Neural crest cell (in vitro differentiated cells): ENCODE data around the gene RPS27L. TPM values are rescaled to one million over a fixed set of nuclear protein-coding genes. Genes with fewer than 3 reads are reported as not detected.
"Not testable (repeated sequence)": the region's sequence is repeated elsewhere in the genome, so short reads cannot be mapped to it uniquely, and the experiment has no call there.

Source experiments
- DNase-seq: peaks from one replicate; pipeline ENCODE4 v3.0.0; 2021; ENCODE audit warnings: low read depth, mixed read lengths, low spot score
- H3K27ac Mint-ChIP-seq: one replicate; pipeline ENCODE4 v1.8.0; 2021; ENCODE audit warnings: mild to moderate bottlenecking, mixed read lengths; ENCODE audit not compliant: unreplicated experiment
- H3K27me3 Mint-ChIP-seq: 2 replicates; pipeline ENCODE4 v1.8.0; 2021; ENCODE audit warnings: low read depth, mild to moderate bottlenecking, mixed read lengths
- H3K36me3 Mint-ChIP-seq: 2 replicates; pipeline ENCODE4 v1.8.0; 2021; ENCODE audit warnings: low read depth, mild to moderate bottlenecking, mixed read lengths
- H3K4me1 Mint-ChIP-seq: 2 replicates; pipeline ENCODE4 v1.8.0; 2021; ENCODE audit warnings: mixed read lengths
- H3K4me3 Mint-ChIP-seq: one replicate; pipeline ENCODE4 v1.8.0; 2021; ENCODE audit warnings: mild to moderate bottlenecking, mixed read lengths
- H3K9me3 Mint-ChIP-seq: 2 replicates; pipeline ENCODE4 v1.8.0; 2021; ENCODE audit warnings: mixed read lengths
- total RNA-seq: library from RNA; stranded (reverse); gene quantifications from 2 replicates; pipeline ENCODE4 v1.2.1, GENCODE V29; 2021
- TF ChIP-seq, protein P1 (sequence below): fragments of 200-600 bp; sonication (generic); conservative IDR thresholded peaks from 2 replicates; pipeline ENCODE4 v1.5.0; 2021; ENCODE audit warnings: antibody characterized with exemption, mild to moderate bottlenecking

RPS27L gene
- total RNA-seq, 1 donor from 2014 or later: 86.6 TPM

DNA sequence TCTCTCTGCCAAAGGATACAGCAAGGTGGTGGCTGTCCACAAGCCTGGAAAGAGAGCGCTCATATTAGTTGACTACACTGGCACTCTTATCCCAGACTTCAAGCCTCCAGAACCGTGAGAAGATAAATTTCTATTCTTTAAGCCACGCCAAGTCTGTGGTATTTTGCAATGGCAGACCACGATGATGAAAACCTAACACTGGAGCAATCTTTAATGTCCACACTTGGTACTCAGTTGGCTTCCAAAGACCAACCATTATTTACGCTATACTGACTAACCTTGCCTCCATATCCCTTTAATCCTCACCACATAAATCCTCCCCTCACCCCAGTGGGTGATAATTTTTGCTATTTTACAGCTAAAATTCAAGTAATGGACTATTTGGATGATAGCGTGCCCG lies 52.5 kb downstream of the RPS27L start:
- TF ChIP-seq, protein P1, sequence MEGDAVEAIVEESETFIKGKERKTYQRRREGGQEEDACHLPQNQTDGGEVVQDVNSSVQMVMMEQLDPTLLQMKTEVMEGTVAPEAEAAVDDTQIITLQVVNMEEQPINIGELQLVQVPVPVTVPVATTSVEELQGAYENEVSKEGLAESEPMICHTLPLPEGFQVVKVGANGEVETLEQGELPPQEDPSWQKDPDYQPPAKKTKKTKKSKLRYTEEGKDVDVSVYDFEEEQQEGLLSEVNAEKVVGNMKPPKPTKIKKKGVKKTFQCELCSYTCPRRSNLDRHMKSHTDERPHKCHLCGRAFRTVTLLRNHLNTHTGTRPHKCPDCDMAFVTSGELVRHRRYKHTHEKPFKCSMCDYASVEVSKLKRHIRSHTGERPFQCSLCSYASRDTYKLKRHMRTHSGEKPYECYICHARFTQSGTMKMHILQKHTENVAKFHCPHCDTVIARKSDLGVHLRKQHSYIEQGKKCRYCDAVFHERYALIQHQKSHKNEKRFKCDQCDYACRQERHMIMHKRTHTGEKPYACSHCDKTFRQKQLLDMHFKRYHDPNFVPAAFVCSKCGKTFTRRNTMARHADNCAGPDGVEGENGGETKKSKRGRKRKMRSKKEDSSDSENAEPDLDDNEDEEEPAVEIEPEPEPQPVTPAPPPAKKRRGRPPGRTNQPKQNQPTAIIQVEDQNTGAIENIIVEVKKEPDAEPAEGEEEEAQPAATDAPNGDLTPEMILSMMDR: no peak
- Mint-ChIP-seq H3K36me3 (no peaks in the 10 kb centered on the region), H3K9me3 (peaks cover 4% of the 10 kb centered on the region), H3K4me1 (no peaks in the 10 kb centered on the region), H3K27me3 (no peaks in the 10 kb centered on the region), H3K27ac (no peak overlapping the region), H3K4me3 (no peak overlapping the region)
- DNase-seq: no peak

- TF ChIP-seq, protein P1: no peak
- Mint-ChIP-seq H3K27ac (no peak overlapping the region), H3K36me3 (no peaks in the 10 kb centered on the region), H3K27me3 (no peaks in the 10 kb centered on the region), H3K9me3 (peaks cover 4% of the 10 kb centered on the region), H3K4me1 (no peaks in the 10 kb centered on the region), H3K4me3 (no peak overlapping the region)
- no peak for DNase-seq
Measured at GRCh38 chr15:63103416-63103815, 53.9 kb downstream of the RPS27L start.

DNA sequence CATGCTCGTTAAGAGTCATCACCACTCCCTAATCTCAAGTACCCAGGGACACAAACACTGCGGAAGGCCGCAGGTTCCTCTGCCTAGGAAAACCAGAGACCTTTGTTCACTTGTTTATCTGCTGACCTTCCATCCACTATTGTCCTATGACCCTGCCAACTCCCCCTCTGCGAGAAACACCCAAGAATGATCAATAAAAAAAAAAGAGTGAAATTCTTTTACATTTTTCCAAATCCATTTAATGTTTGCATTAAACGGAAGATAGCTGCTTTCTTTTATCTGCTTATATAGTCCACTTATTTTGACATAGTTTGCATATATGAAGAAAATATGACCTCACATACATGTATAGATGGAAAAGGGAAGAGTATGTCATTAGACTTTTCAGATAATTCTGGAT lies 57.7 kb downstream of the RPS27L start:
- not testable (repeated sequence) for H3K27ac Mint-ChIP-seq, H3K4me1 Mint-ChIP-seq, H3K9me3 Mint-ChIP-seq, H3K27me3 Mint-ChIP-seq, H3K4me3 Mint-ChIP-seq, DNase-seq, H3K36me3 Mint-ChIP-seq

GRCh38 chr15:63098901-63099300 lies 58.4 kb downstream of the RPS27L start:
- not testable (repeated sequence) for H3K36me3 Mint-ChIP-seq, H3K27ac Mint-ChIP-seq, DNase-seq

More at GRCh38 chr15:63098901-63099300, 58.4 kb downstream of the RPS27L start:
- not testable (repeated sequence) for H3K4me3 Mint-ChIP-seq, H3K27me3 Mint-ChIP-seq, H3K4me1 Mint-ChIP-seq, H3K9me3 Mint-ChIP-seq

Other genes starting within 250 kb of the RPS27L start
- 67.5 and 71.0 TPM in 2 replicates for gene TPM1, start 114.7 kb downstream of the RPS27L start, total RNA-seq
- 7.0 and 8.5 TPM in 2 replicates for gene LACTB, start 35.6 kb downstream of the RPS27L start, total RNA-seq
- gene RAB8B, start 32.1 kb upstream of the RPS27L start, total RNA-seq: 51.0 and 58.4 TPM in 2 replicates
- gene APH1B, start 120.1 kb upstream of the RPS27L start, total RNA-seq: 18.1 and 18.5 TPM in 2 replicates
- gene CA12, start 224.4 kb upstream of the RPS27L start, total RNA-seq: 1.1 TPM in 2 replicates